ENCODE measurements around the gene NTN4.

Gene NTN4

DNA sequence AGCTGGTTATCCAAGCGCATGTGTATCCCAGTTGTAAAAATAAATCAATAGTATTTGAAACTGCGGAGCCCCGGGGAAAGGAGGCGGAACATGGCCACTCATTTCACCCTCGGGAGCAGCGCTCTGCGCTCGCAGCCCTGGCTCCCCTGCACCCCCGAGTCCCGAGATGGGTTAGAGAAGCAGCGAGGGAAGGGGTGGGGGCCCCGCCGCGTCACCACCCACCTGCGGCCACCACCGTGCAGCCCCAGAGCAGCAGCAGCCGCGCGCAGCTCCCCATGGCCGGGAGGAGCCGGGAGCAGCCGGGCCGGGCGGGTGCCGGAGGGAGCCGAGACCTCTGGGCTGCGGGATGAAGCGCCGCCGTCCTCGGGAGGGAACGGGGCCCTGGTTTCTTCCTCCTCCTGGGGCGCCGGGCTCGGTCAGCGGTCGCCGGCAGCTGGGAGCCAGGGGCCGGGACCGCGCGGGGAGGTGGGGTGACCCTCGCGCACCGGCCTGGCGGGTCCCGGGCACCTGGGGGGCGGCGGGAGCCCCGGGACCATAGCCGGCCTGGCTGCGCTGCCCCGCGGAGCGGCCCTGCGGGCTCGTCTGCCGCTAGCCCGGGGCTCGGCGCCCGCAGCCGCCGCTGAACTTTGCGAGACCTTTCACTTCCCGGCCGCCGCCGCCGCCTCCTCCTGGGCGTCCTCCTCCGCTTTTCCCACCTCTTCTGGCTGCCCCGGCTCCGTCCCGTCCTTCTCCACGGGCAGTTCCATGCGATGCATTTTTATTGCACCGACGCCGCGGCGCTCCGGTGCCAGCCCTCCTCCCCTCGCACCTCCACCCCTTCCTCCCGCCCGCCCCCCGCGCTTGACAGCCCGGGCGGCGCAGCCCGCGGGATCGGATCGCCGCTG lies at the start of gene NTN4:
Gene NTN4, minus strand, starts transcription at position 732 of the 884 bp plus-strand sequence. Its CDS starts 455 bp downstream, at position 277.
- Histone ChIP-seq H3K36me3 (ENCODE audit: control insufficient read depth, insufficient read depth, low read length) (no peaks in the 10 kb centered on the region), H3K27me3 (replicated peaks; ENCODE audit: control insufficient read depth, insufficient read depth, low read length) (peaks cover 2% of the 10 kb centered on the region)
- DNase-seq (ENCODE audit: extremely low read depth, insufficient read length) = peak; percentile 24

GRCh38 chr12:95838125-95838524 lies 47.6 kb upstream of the NTN4 start:
- H3K36me3 ChIP-seq (ENCODE audit: control insufficient read depth, insufficient read depth, low read length) = no peaks in the 10 kb centered on the region
- DNase-seq (ENCODE audit: extremely low read depth, insufficient read length) = no peak
- H3K4me3 ChIP-seq (replicated peaks; ENCODE audit: low read depth, low read length) = no peak overlapping the region
- no peaks in the 10 kb centered on the region for H3K27me3 ChIP-seq (replicated peaks; ENCODE audit: control insufficient read depth, insufficient read depth, low read length)
- TF ChIP-seq, protein P1, sequence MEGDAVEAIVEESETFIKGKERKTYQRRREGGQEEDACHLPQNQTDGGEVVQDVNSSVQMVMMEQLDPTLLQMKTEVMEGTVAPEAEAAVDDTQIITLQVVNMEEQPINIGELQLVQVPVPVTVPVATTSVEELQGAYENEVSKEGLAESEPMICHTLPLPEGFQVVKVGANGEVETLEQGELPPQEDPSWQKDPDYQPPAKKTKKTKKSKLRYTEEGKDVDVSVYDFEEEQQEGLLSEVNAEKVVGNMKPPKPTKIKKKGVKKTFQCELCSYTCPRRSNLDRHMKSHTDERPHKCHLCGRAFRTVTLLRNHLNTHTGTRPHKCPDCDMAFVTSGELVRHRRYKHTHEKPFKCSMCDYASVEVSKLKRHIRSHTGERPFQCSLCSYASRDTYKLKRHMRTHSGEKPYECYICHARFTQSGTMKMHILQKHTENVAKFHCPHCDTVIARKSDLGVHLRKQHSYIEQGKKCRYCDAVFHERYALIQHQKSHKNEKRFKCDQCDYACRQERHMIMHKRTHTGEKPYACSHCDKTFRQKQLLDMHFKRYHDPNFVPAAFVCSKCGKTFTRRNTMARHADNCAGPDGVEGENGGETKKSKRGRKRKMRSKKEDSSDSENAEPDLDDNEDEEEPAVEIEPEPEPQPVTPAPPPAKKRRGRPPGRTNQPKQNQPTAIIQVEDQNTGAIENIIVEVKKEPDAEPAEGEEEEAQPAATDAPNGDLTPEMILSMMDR (IDR thresholded peaks at IDR 0.05; ENCODE audit: insufficient read depth, low read length, poor library complexity, severe bottlenecking) = no peak

More for the DNA sequence above, at the start of gene NTN4:
- peak within 1 kb of the TSS; percentile 46 for H3K4me3 ChIP-seq (replicated peaks; ENCODE audit: low read depth, low read length)
- TF ChIP-seq, protein P1 (IDR thresholded peaks at IDR 0.05; ENCODE audit: insufficient read depth, low read length, poor library complexity, severe bottlenecking) = no peak

DNA sequence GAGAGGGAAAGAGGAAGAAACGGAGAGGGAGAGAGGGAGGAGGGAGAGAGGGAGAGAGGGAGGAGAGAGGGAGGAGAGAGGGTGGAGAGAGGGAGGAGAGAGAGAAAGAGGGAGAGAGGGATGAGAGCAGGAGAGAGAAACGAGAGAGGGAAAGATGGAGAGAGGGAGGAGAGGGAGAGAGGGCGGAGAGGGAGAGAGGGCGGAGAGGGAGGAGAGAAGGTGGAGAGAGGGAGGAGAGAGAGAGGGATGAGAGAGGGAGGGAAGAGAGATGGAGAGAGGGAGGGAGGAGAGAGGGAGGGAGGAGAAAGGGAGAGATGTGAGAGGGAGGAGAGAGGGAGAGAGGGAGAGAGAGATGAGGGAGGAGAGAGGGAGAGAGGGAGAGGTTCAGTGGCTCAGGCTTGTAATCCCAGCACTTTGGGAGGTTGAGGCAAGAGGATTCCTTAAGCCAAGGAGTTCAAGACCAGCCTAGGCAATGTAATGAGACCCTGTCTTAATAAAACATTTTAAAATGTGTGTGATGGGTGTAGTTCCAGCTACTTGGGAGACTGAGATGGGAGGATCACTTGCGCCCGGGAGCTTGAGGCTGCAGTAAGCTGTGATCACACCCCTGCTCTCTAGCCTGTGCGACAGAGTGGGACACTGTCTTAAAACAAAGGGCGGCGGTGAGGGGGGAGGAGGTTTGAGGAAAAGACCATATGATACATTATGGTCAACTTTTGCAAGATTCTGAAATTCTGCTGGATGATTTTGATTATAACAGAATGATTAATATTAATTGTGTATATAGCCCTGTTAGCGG lies 46.9 kb upstream of the NTN4 start:
- no peak overlapping the region for H3K4me3 ChIP-seq (replicated peaks; ENCODE audit: low read depth, low read length)
- DNase-seq (ENCODE audit: extremely low read depth, insufficient read length) = no peak
- no peaks in the 10 kb centered on the region for H3K27me3 ChIP-seq (replicated peaks; ENCODE audit: control insufficient read depth, insufficient read depth, low read length)
- TF ChIP-seq, protein P1 (IDR thresholded peaks at IDR 0.05; ENCODE audit: insufficient read depth, low read length, poor library complexity, severe bottlenecking) = no peak
- no peaks in the 10 kb centered on the region for H3K36me3 ChIP-seq (ENCODE audit: control insufficient read depth, insufficient read depth, low read length)

- TF ChIP-seq, protein P1 (IDR thresholded peaks at IDR 0.05; ENCODE audit: insufficient read depth, low read length, poor library complexity, severe bottlenecking) = no peak
- DNase-seq (ENCODE audit: extremely low read depth, insufficient read length) = no peak
- Histone ChIP-seq H3K4me3 (replicated peaks; ENCODE audit: low read depth, low read length) (no peak overlapping the region), H3K36me3 (ENCODE audit: control insufficient read depth, insufficient read depth, low read length) (no peaks in the 10 kb centered on the region), H3K27me3 (replicated peaks; ENCODE audit: control insufficient read depth, insufficient read depth, low read length) (no peaks in the 10 kb centered on the region)
These were observed 46.2 kb upstream of the NTN4 start for GRCh38 chr12:95836630-95837239.

GRCh38 chr12:95836185-95836609 lies 45.6 kb upstream of the NTN4 start:
- Histone ChIP-seq H3K4me3 (replicated peaks; ENCODE audit: low read depth, low read length) (no peak overlapping the region), H3K36me3 (ENCODE audit: control insufficient read depth, insufficient read depth, low read length) (no peaks in the 10 kb centered on the region), H3K27me3 (replicated peaks; ENCODE audit: control insufficient read depth, insufficient read depth, low read length) (no peaks in the 10 kb centered on the region)
- no peak for DNase-seq (ENCODE audit: extremely low read depth, insufficient read length)
- TF ChIP-seq, protein P1 (IDR thresholded peaks at IDR 0.05; ENCODE audit: insufficient read depth, low read length, poor library complexity, severe bottlenecking) = no peak
